UCSD-AML1 (cell line): ENCODE data around the gene STT3B.

Experiments used
- DNase-seq: peaks from one replicate; lab custom pipeline; 2025; ENCODE audit not compliant: unreplicated experiment; lab: John Stamatoyannopoulos, UW

STT3B gene

GRCh38 chr3:31636694-31637442, 104.1 kb downstream of the STT3B start:
- DNase-seq: no peak

GRCh38 chr3:31639828-31640227, 107.1 kb downstream of the STT3B start:
- DNase-seq: no peak

GRCh38 chr3:31645256-31645655, 112.5 kb downstream of the STT3B start:
- DNase-seq: no peak

DNA sequence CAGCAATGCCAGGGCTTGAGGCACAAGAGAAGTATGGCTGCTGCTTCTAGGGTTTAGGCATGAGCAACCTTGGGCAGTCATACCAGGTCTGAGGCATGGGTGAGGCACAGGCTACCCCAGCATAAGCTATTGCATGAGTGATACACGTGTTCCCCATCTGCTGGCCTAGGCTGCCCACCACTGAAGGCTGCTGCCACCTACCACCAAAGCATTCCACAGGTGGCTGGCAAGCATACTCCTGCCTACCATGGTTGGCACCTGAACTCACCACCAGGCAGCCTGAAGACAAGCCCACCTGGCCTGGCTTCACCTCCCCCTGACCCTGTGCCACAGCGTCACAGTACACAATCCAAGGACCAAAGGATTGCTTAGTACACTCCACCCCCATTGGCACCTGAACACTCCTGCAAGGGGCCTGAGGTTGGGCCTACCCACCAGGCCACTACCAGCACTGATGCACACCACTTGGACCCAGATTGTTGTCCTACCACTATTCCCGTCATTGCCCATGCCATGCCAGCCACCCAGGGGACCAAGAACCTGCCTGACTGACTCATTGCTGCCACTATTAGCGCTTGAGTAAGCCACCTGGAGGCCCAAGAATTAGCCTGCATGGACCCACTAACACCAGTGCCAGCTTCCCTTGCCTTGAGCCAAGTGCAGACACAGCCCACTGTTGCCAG, 115.7 kb downstream of the STT3B start:
- no peak for DNase-seq

GRCh38 chr3:31652296-31652695, 119.6 kb downstream of the STT3B start:
- DNase-seq: no peak

GRCh38 chr3:31653464-31653863, 120.7 kb downstream of the STT3B start:
- DNase-seq: no peak

- DNase-seq: no peak
Measured at GRCh38 chr3:31654998-31655397, 122.3 kb downstream of the STT3B start.

GRCh38 chr3:31659246-31659645, 126.5 kb downstream of the STT3B start:
- DNase-seq: no peak

DNA sequence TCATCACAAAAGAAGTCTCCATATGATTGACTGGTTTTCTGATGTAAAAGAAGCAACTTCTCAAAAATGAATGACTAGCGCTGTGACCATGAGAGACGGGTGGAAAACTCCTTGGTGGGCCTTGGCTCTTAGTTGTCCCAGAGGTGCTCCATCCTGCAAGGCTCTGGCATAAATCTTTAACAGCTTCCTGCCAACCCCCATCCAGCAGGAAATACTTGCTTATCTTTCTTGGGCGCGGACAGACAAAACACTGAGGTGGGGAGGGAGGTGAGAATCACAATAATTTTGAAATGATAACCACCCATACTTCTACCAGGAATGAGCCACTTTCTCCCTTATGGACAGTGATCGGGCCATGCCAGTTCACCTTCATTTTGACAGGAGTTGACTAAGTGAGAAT, 128.6 kb downstream of the STT3B start:
- DNase-seq: no peak

- no peak for DNase-seq
Measured at GRCh38 chr3:31661993-31662670, 129.4 kb downstream of the STT3B start.

GRCh38 chr3:31664031-31664430, 131.3 kb downstream of the STT3B start:
- no peak for DNase-seq

- DNase-seq: no peak
Measured at GRCh38 chr3:31667582-31667981, 134.9 kb downstream of the STT3B start.

DNA sequence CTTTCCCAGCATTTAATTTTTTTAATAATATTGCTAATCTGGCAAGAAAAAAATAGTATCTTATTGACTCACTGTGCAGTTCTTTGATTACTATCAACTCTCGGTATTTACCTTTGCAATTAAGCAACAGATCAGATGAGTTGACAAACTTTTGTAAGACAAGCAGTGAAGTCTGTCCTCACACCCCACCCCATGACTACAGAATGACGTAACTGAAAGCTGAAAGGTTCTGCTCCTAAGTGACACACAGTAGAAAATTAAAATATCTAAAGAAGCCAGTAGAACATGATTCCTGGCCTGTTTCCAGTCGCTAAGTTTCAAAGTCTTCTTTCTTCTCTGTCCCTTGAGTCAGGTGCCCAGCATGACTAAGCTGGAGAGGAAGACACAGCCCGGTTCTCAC, 135.5 kb downstream of the STT3B start:
- DNase-seq: no peak

- DNase-seq: no peak
Measured at GRCh38 chr3:31670136-31670535, 137.4 kb downstream of the STT3B start.

- no peak for DNase-seq
Measured at GRCh38 chr3:31670722-31671121, 138.0 kb downstream of the STT3B start.

GRCh38 chr3:31671451-31671850, 138.7 kb downstream of the STT3B start:
- DNase-seq: no peak

DNA sequence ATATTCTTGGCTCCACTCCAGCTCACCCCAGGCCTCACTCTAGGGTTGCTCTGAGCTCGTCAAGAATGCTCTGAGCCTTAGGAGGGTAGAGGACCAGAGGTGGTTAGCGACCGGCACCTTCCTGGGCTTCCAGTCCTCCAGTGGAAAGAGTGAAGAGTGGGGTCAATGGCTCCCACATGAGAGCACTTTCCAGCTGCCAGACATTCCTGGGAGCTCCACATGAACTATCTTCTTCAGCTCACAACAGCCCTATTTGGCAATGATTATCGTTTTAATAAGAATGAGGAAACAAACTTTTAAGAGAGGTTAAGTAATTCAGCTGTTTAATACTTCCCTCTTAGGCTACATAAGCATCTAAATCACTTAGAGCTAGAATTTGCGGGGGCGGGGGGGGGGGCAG, 139.3 kb downstream of the STT3B start:
- no peak for DNase-seq

DNA sequence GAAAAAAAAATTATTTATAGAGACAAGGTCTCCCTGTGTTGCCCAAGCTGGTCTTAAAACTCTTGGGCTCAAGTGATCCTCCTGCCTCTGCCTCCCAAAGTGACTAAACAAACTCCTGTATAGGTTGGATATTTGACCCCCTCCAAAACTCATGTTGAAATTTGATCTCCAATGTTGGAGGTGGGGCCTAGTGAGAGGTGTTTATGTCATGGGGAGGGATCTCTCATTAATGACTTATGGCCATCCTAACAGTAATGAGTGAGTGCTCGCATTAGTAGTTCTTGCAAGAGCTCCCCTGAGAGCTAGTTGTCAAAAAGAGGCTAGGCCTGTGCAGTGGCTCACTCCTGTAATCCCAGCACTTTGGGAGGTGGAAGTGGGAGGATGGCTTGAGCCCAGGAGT, 141.2 kb downstream of the STT3B start:
- no peak for DNase-seq

GRCh38 chr3:31676556-31676955, 143.8 kb downstream of the STT3B start:
- DNase-seq: no peak

DNA sequence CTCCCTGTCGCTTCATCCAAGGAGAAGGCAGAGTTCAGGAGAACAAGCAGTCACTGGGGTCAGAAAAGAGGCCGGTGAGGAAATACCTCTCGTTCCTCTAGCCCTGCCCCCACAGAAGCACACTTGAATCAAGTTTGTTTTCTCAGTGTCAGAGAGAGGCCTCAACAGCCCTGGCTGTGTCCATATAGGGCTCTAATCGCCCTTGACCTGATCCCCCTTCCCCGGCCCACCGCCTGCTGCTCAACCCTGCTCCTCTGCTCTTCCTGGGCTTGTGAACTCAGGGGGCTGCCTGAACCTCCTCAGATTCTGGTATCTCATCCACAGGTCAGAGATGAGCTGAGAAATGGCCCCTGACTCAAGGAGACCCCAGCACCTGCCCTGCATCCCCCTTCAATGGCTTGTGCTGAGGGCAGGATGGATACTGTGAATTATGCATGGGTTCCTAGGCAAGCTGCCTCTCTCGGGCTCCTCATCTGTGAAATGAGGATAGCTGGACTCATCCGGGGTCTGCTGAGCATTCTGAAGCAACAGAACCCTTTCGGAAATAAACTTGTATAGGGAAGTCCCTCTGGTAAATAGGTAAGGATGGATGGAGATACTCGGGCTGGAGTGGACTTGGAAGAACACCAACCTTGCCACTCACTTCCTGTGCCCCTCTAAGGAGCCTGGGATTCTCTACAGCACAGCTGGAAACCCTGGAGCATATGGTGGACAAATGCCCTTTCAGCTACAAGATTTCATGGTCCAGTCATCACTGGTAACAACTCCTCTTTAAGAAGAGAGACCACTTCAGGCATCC, 147.5 kb downstream of the STT3B start:
- no peak for DNase-seq
